GM12878 (cell line): ENCODE data around the gene ACTA2. TPM values are rescaled to one million over a fixed set of nuclear protein-coding genes. Genes with fewer than 3 reads are reported as not detected.

Source experiments
- ATAC-seq: fragments of 200-7000 bp; cut with Tn5 transposase; 3 replicates; pipeline ENCODE4 v1.9.1; 2020; ENCODE audit warnings: mild to moderate bottlenecking, moderate library complexity
- BruUV-seq: library from RNA; stranded (reverse); fragments of 400-500 nt; replicated peaks from 2 replicates; lab custom pipeline; 2021; lab: Mats Ljungman, UMichigan
- CTCF ChIA-PET: fragments of 300-600 bp; sonication (Branson Sonifier 250); formaldehyde crosslinking; extraction: SDS; loops from one replicate; lab custom pipeline; 2021; ENCODE audit warnings: inconsistent platforms; lab: Yijun Ruan, JAX
- POLR2A ChIA-PET: fragments of 350-600 bp; formaldehyde crosslinking; extraction: SDS; loops from one replicate; lab custom pipeline; 2021; ENCODE audit warnings: inconsistent platforms; lab: Charles Lee
- RAD21 ChIA-PET: fragments of 300-600 bp; sonication (Branson Sonifier 250); formaldehyde crosslinking; loops from one replicate; lab custom pipeline; 2023; ENCODE audit warnings: antibody characterized with exemption; ENCODE audit not compliant: unreplicated experiment; lab: Charles Lee
- SMC1A ChIA-PET: fragments of 300-600 bp; sonication (Branson Sonifier 250); formaldehyde crosslinking; loops from one replicate; lab custom pipeline; 2023; ENCODE audit not compliant: unreplicated experiment, uncharacterized antibody; lab: Charles Lee
- DNase-seq: peaks from one replicate; pipeline ENCODE4 v3.0.0-alpha.2; 2011; ENCODE audit warnings: low read depth, low spot score
- FAIRE-seq: peaks from 3 replicates; lab custom pipeline; 2011; peaks lifted over from hg19 to GRCh38; lab: Jason Lieb, UNC
- H2AFZ ChIP-seq: 2 replicates; pipeline ENCODE4 v1.6.0; 2011; ENCODE audit warnings: low read depth, low read length, control low read depth; ENCODE audit not compliant: control insufficient read depth
- H3K27ac ChIP-seq: 2 replicates; pipeline ENCODE4 v1.5.1; 2011; ENCODE audit warnings: control low read depth; ENCODE audit not compliant: control insufficient read depth, insufficient read depth
- H3K27me3 ChIP-seq, 2 experiments: replicated peaks in 1 of 2; 2 replicates each; pipeline versions ENCODE4 v1.6.0 to v1.6.1; 2011; ENCODE audit warnings: low read length in 1 of 2; ENCODE audit not compliant: control insufficient read depth in 2 of 2, insufficient read depth in 2 of 2
- H3K36me3 ChIP-seq, 2 experiments: 2 replicates each; pipeline ENCODE4 v1.5.1; 2011; ENCODE audit warnings: low read length in 1 of 2; ENCODE audit not compliant: control insufficient read depth in 2 of 2, insufficient read depth in 2 of 2
- H3K4me1 ChIP-seq: 2 replicates; pipeline ENCODE4 v1.6.1; 2011; ENCODE audit warnings: mild to moderate bottlenecking, low read length, moderate library complexity, mixed read lengths; ENCODE audit not compliant: control insufficient read depth, insufficient read depth
- H3K4me2 ChIP-seq: 2 replicates; pipeline ENCODE4 v1.6.0; 2011; ENCODE audit warnings: control low read depth; ENCODE audit not compliant: control insufficient read depth, insufficient read depth
- H3K4me3 ChIP-seq: fragments of 200-600 bp; sonication (generic); 2 replicates; pipeline ENCODE4 v1.5.1; 2016
- H3K79me2 ChIP-seq: 2 replicates; pipeline ENCODE4 v1.6.0; 2011; ENCODE audit warnings: low read length; ENCODE audit not compliant: control insufficient read depth, insufficient read depth
- H3K9ac ChIP-seq: 2 replicates; pipeline ENCODE4 v1.8.0; 2011; ENCODE audit warnings: low read length, control low read depth, mixed read lengths; ENCODE audit not compliant: control insufficient read depth, insufficient read depth
- H3K9me3 ChIP-seq: replicated peaks from 3 replicates; pipeline ENCODE4 v1.5.1; 2011; ENCODE audit warnings: mild to moderate bottlenecking, low read length; ENCODE audit not compliant: control insufficient read depth, insufficient read depth
- H4K20me1 ChIP-seq: 2 replicates; pipeline ENCODE4 v1.6.0; 2011; ENCODE audit not compliant: control insufficient read depth, insufficient read depth
- SMC3 ChIP-seq: IDR thresholded peaks from 2 replicates; pipeline ENCODE4 v1.6.1; 2011; ENCODE audit warnings: low read length, improper control_type of control experiment, borderline replicate concordance
- TAF1 ChIP-seq: IDR thresholded peaks from 2 replicates; pipeline ENCODE4 v1.6.1; 2011; ENCODE audit warnings: mild to moderate bottlenecking, low read depth, low read length, borderline replicate concordance
- ZBTB40 ChIP-seq: fragments of 450-650 bp; IDR thresholded peaks from 2 replicates; pipeline ENCODE4 v1.6.1; 2016; ENCODE audit warnings: mild to moderate bottlenecking, moderate library complexity, borderline replicate concordance
- WGBS: methylation state at CpG from one replicate; pipeline ENCODE4 v1.1.6; 2016; ENCODE audit warnings: low lambda C conversion rate; ENCODE audit not compliant: insufficient replicate concordance, insufficient coverage; ENCODE audit errors: missing lambda C conversion rate; 5-methylcytosine and 5-hydroxymethylcytosine counted together
- in situ Hi-C: fragments of 300-500 bp; cut with MboI; formaldehyde crosslinking; loops from 9 replicates; pipeline ENCODE4 v1.14.3; 2018; ENCODE audit warnings: mixed read lengths
- intact Hi-C: fragments of 100-400 bp; cut with micrococcal nuclease; formaldehyde crosslinking; loops from one replicate; pipeline ENCODE4 v1.14.2; 2022; ENCODE audit not compliant: unreplicated experiment
- polyA plus RNA-seq, 11 experiments: library from polyadenylated mRNA; depleted of rRNA in 4 of 11; unstranded in 6 of 11; stranded (reverse) in 5 of 11; fragments of >200 nt; fragmentation: Nextera tagmentation in 4 of 11; fragmentation: Illumina TruSeq in 1 of 11; extraction: Ambion mirVana in 4 of 11; extraction: Trizol in 1 of 11; gene quantifications; 1 replicate in 1 of 11; 2 replicates in 10 of 11; pipeline versions ENCODE4 v1.2.1 to v1.2.3, GENCODE V29; 2011 to 2016; ENCODE audit warnings: inconsistent platforms in 2 of 11, missing spikeins in 2 of 11, low read depth in 1 of 11
- total RNA-seq, 4 experiments: library from RNA; depleted of rRNA in 3 of 4; stranded (reverse); fragments of >200 nt in 3 of 4; fragmentation: Illumina TruSeq in 1 of 4; extraction: Trizol in 1 of 4; gene quantifications; 2 replicates each; pipeline versions ENCODE4 v1.2.1 to v1.2.3, GENCODE V29; 2013 to 2021

The ACTA2 gene
- total and polyA plus RNA-seq, 10 of the 15 experiments (the other 5 are each of a cell fraction or from before 2014, with no cell fraction given) = 7.4 to 78.2 (median 32.4) TPM

- Histone ChIP-seq H3K36me3 (peaks cover 0 to 9% of the 10 kb centered on the region in 2 experiments), H3K27ac (peak overlapping the region; percentile 52), H3K79me2 (peaks cover 88% of the 10 kb centered on the region), H3K9me3 (no peaks in the 10 kb centered on the region), H3K27me3 (no peaks in the 10 kb centered on the region), H3K4me1 (peaks cover 50% of the 10 kb centered on the region), H2AFZ (no peak overlapping the region), H4K20me1 (no peaks in the 10 kb centered on the region; the same call in 1 of the 2 replicates), H3K4me2 (peak overlapping the region; percentile 78), H3K9ac (peak overlapping the region; percentile 41), H3K4me3 (peak overlapping the region; percentile 58; the same call in 1 of the 2 replicates)
- in situ Hi-C loops (no loop called here), intact Hi-C loops (loop anchor here (10.0 kb wide), 1 partner anchor 395 kb away; the partner anchor contains the start of gene IFIT1)
- TF ChIP-seq ZBTB40 (0 out of 2 replicates have a peak, but pooled peaks have one; percentile 12), TAF1 (no peak), SMC3 (no peak)
- ChIA-PET CTCF (interaction anchor here (0.9 to 5.3 kb wide), 7 partner anchors 9 to 218 kb away, joined by 3 to 33 read pairs (median 6); partner anchors contain the start of gene FAS), SMC1A (interaction anchor here (1.1 to 9.6 kb wide), 9 partner anchors 8 to 164 kb away, joined by 3 to 76 read pairs (median 6); partner anchors contain the start of gene FAS), RAD21 (interaction anchor here (1.1 to 2.9 kb wide), 5 partner anchors 9 to 208 kb away, joined by 3 to 17 read pairs (median 4); partner anchors contain the start of genes CH25H and FAS), POLR2A (interaction anchor here (0.6 to 2.6 kb wide), 4 partner anchors 9 to 35 kb away, joined by 3 to 13 read pairs (median 6); partner anchors contain the start of gene FAS)
- peak; percentile 9 for ATAC-seq
- no TSS peak for BruUV-seq
- 0% methylated on average over 1 of the region's 1 CpG for WGBS
- FAIRE-seq = no peak
- DNase-seq = no peak
Measured at GRCh38 chr10:88999625-89000024, 47.1 kb upstream of the ACTA2 start.
